ENCODE measurements around the gene KCNIP4. TPM values are rescaled to one million over a fixed set of nuclear protein-coding genes. Genes with fewer than 3 reads are reported as not detected.

Gene KCNIP4
- total RNA-seq, 4 donors from 2014 or later, result 0.19 to 0.50 (median 0.34) TPM; not detected in 1

DNA sequence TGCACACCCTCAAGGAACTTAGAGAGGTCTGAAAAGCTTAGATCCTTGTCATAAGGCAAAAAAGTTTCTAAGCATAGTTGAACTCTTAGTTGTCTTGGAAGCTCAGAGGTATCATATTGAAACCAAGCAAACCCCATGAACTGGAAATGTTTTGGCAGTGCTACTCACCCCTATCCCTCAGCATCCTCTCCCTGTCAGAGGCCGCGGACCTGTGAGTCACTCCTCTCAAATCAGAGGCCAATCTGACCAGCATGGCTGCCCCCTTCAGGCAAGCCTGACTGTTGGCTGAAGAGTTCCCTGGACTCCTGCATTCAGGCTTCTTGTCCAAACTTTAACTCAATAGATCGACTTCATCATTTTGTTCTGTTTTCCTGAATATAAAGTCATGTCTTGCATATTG lies 69.4 kb downstream of the KCNIP4 start:
- Histone ChIP-seq H3K36me3 (no peaks in the 10 kb centered on the region), H3K4me1 (no peaks in the 10 kb centered on the region), H3K27ac (replicated peaks in 1 of 4) (no peak overlapping the region), H3K27me3 (no peaks in the 10 kb centered on the region), H3K4me3 (no peak overlapping the region), H3K9me3 (no peaks in the 10 kb centered on the region)
- DNase-seq (ENCODE audit: extremely low spot score), result no peak
- 86% methylated on average over 3 of the region's 3 CpGs for WGBS
- TF ChIP-seq POLR2A (IDR thresholded peaks at IDR 0.05; ENCODE audit: low read depth), result no peak
- TF ChIP-seq CTCF (IDR thresholded peaks at IDR 0.05), result no peak
- TF ChIP-seq POLR2AphosphoS5 (IDR thresholded peaks at IDR 0.05), result no peak
- no peak for TF ChIP-seq EP300 (IDR thresholded peaks at IDR 0.05)
- intact Hi-C loops (cut with DNase I), result no loop called here

GRCh38 chr4:21876711-21877110 lies 71.9 kb downstream of the KCNIP4 start:
- intact Hi-C loops (cut with DNase I), result no loop called here
- Histone ChIP-seq H3K9me3 (no peaks in the 10 kb centered on the region), H3K27ac (replicated peaks in 1 of 4) (no peak overlapping the region), H3K27me3 (no peaks in the 10 kb centered on the region), H3K4me1 (no peaks in the 10 kb centered on the region), H3K36me3 (no peaks in the 10 kb centered on the region), H3K4me3 (no peak overlapping the region)
- WGBS, result 30% methylated on average over 1 of the region's 1 CpG
- no peak for DNase-seq (ENCODE audit: extremely low spot score)
- TF ChIP-seq POLR2A (IDR thresholded peaks at IDR 0.05; ENCODE audit: low read depth), result no peak
- no peak for TF ChIP-seq POLR2AphosphoS5 (IDR thresholded peaks at IDR 0.05)

GRCh38 chr4:21873145-21873544 lies 75.4 kb downstream of the KCNIP4 start:
- Histone ChIP-seq H3K4me3 (no peak overlapping the region), H3K27me3 (no peaks in the 10 kb centered on the region), H3K27ac (replicated peaks in 1 of 4) (no peak overlapping the region), H3K9me3 (no peaks in the 10 kb centered on the region), H3K4me1 (no peaks in the 10 kb centered on the region), H3K36me3 (no peaks in the 10 kb centered on the region)
- no peak for DNase-seq (ENCODE audit: extremely low spot score)
- WGBS, result 80% methylated on average over 1 of the region's 1 CpG
- intact Hi-C loops (cut with DNase I), result no loop called here
- TF ChIP-seq POLR2AphosphoS5 (IDR thresholded peaks at IDR 0.05) (no peak), CTCF (IDR thresholded peaks at IDR 0.05) (no peak)

GRCh38 chr4:21872101-21872500 lies 76.5 kb downstream of the KCNIP4 start:
- H3K36me3 ChIP-seq, result no peaks in the 10 kb centered on the region
- no peaks in the 10 kb centered on the region for H3K27me3 ChIP-seq
- no peak for DNase-seq (ENCODE audit: extremely low spot score)
- H3K4me1 ChIP-seq, result no peaks in the 10 kb centered on the region
- H3K4me3 ChIP-seq, result no peak overlapping the region
- no peak overlapping the region for H3K27ac ChIP-seq (replicated peaks in 1 of 4)
- intact Hi-C loops (cut with DNase I), result no loop called here
- H3K9me3 ChIP-seq, result no peaks in the 10 kb centered on the region
- TF ChIP-seq POLR2A (IDR thresholded peaks at IDR 0.05; ENCODE audit: low read depth) (no peak), EP300 (IDR thresholded peaks at IDR 0.05) (no peak), POLR2AphosphoS5 (IDR thresholded peaks at IDR 0.05) (no peak), CTCF (IDR thresholded peaks at IDR 0.05) (no peak)
- 21% methylated on average over 5 of the region's 5 CpGs for WGBS

- Histone ChIP-seq H3K4me1 (no peaks in the 10 kb centered on the region), H3K27me3 (no peaks in the 10 kb centered on the region), H3K36me3 (no peaks in the 10 kb centered on the region), H3K4me3 (no peak overlapping the region), H3K27ac (replicated peaks in 1 of 4) (no peak overlapping the region), H3K9me3 (no peaks in the 10 kb centered on the region)
- 85% methylated on average over 8 of the region's 8 CpGs for WGBS
- TF ChIP-seq CTCF (IDR thresholded peaks at IDR 0.05) (no peak), POLR2AphosphoS5 (IDR thresholded peaks at IDR 0.05) (no peak), EP300 (IDR thresholded peaks at IDR 0.05) (no peak), POLR2A (IDR thresholded peaks at IDR 0.05; ENCODE audit: low read depth) (no peak)
- intact Hi-C loops (cut with DNase I), result no loop called here
- no peak for DNase-seq (ENCODE audit: extremely low spot score)
Measured at GRCh38 chr4:21869978-21870745, 78.4 kb downstream of the KCNIP4 start.

Measured in esophagus muscularis mucosa (tissue), 4 donors.